ENCODE results near the gene ZNF221.

ZNF221 gene

GRCh38 chr19:43928820-43929219, 22.2 kb upstream of the ZNF221 start:
- Histone ChIP-seq H3K27ac (no peak overlapping the region), H3K4me3 (ENCODE audit: low read depth, low read length) (no peak overlapping the region), H3K36me3 (replicated peaks) (peaks cover 35% of the 10 kb centered on the region), H3K27me3 (replicated peaks) (no peaks in the 10 kb centered on the region)
- TF ChIP-seq CTCF (IDR thresholded peaks at IDR 0.05; ENCODE audit: low read depth, low read length, missing control alignments), result no peak
- in situ Hi-C loops (cut with HindIII; ENCODE audit: low pct_ligation_motif_present, low sequenced_read_pairs), result no loop called here
- DNase-seq, result no peak

- H3K27me3 ChIP-seq (replicated peaks), result no peaks in the 10 kb centered on the region
- DNase-seq, result no peak
- H3K4me3 ChIP-seq (ENCODE audit: low read depth, low read length), result peak overlapping the region; percentile 75
- in situ Hi-C loops (cut with HindIII; ENCODE audit: low pct_ligation_motif_present, low sequenced_read_pairs), result no loop called here
- TF ChIP-seq CTCF (IDR thresholded peaks at IDR 0.05; ENCODE audit: low read depth, low read length, missing control alignments), result peak; percentile 32
- H3K36me3 ChIP-seq (replicated peaks), result peaks cover 10% of the 10 kb centered on the region
- H3K27ac ChIP-seq, result peak overlapping the region; percentile 61
Observed at GRCh38 chr19:43934055-43934984, 16.7 kb upstream of the ZNF221 start.

GRCh38 chr19:43934985-43935708, 15.9 kb upstream of the ZNF221 start, which contains the start of gene ZNF45:
Gene ZNF45, minus strand, starts transcription at chr19:43935282. Its CDS starts 13,097 bp downstream, at chr19:43922185.
- Histone ChIP-seq H3K4me3 (ENCODE audit: low read depth, low read length) (peak within 1 kb of the TSS; percentile 75), H3K27ac (peak within 1 kb of the TSS; percentile 61), H3K27me3 (replicated peaks) (no peaks in the 10 kb centered on the region), H3K36me3 (replicated peaks) (peaks cover 9% of the 10 kb centered on the region)
- DNase-seq, result peak; percentile 87
- in situ Hi-C loops (cut with HindIII; ENCODE audit: low pct_ligation_motif_present, low sequenced_read_pairs), result no loop called here
- no peak for TF ChIP-seq CTCF (IDR thresholded peaks at IDR 0.05; ENCODE audit: low read depth, low read length, missing control alignments)

GRCh38 chr19:43936188-43936587, 14.8 kb upstream of the ZNF221 start:
- in situ Hi-C loops (cut with HindIII; ENCODE audit: low pct_ligation_motif_present, low sequenced_read_pairs), result no loop called here
- H3K36me3 ChIP-seq (replicated peaks), result peaks cover 6% of the 10 kb centered on the region
- TF ChIP-seq CTCF (IDR thresholded peaks at IDR 0.05; ENCODE audit: low read depth, low read length, missing control alignments), result no peak

GRCh38 chr19:43939557-43940260, 11.3 kb upstream of the ZNF221 start:
- in situ Hi-C loops (cut with HindIII; ENCODE audit: low pct_ligation_motif_present, low sequenced_read_pairs), result no loop called here
- Histone ChIP-seq H3K36me3 (replicated peaks) (no peaks in the 10 kb centered on the region), H3K27me3 (replicated peaks) (no peaks in the 10 kb centered on the region), H3K27ac (no peak overlapping the region), H3K4me3 (ENCODE audit: low read depth, low read length) (no peak overlapping the region)
- DNase-seq, result no peak
- no peak for TF ChIP-seq CTCF (IDR thresholded peaks at IDR 0.05; ENCODE audit: low read depth, low read length, missing control alignments)

More at GRCh38 chr19:43936188-43936587, 14.8 kb upstream of the ZNF221 start:
- Histone ChIP-seq H3K4me3 (ENCODE audit: low read depth, low read length) (no peak overlapping the region), H3K27ac (no peak overlapping the region), H3K27me3 (replicated peaks) (no peaks in the 10 kb centered on the region)
- DNase-seq, result no peak

Data from brain microvascular endothelial cell (primary cell).